Ishikawa (cell line): ENCODE results near the gene RRBP1.

Experiments
- CEBPB ChIP-seq: IDR thresholded peaks from 2 replicates; pipeline ENCODE4 v1.6.1; 2012
- CREB1 ChIP-seq: IDR thresholded peaks from 2 replicates; pipeline ENCODE4 v1.6.1; 2012; ENCODE audit warnings: low read depth
- EGR1 ChIP-seq: IDR thresholded peaks from 2 replicates; pipeline ENCODE4 v1.6.1; 2012
- EP300 ChIP-seq: IDR thresholded peaks from 2 replicates; pipeline ENCODE4 v1.6.1; 2012; ENCODE audit warnings: borderline replicate concordance
- FOXM1 ChIP-seq: IDR thresholded peaks from 2 replicates; pipeline ENCODE4 v1.6.1; 2012; ENCODE audit warnings: low read depth, borderline replicate concordance
- MAX ChIP-seq: IDR thresholded peaks from 2 replicates; pipeline ENCODE4 v1.6.1; 2012
- NFIC ChIP-seq: IDR thresholded peaks from 2 replicates; pipeline ENCODE4 v1.6.1; 2012
- RAD21 ChIP-seq: IDR thresholded peaks from 2 replicates; pipeline ENCODE4 v1.6.1; 2012; ENCODE audit warnings: low read depth
- REST ChIP-seq: IDR thresholded peaks from 2 replicates; pipeline ENCODE4 v1.6.1; 2012; ENCODE audit warnings: low read depth, mild to moderate bottlenecking
- TAF1 ChIP-seq: IDR thresholded peaks from 2 replicates; pipeline ENCODE4 v1.6.1; 2012; ENCODE audit warnings: low read depth, mild to moderate bottlenecking
- TCF12 ChIP-seq: IDR thresholded peaks from 2 replicates; pipeline ENCODE4 v1.6.1; 2012; ENCODE audit warnings: low read depth
- TEAD4 ChIP-seq: IDR thresholded peaks from 2 replicates; pipeline ENCODE4 v1.6.1; 2012
- USF1 ChIP-seq: IDR thresholded peaks from 2 replicates; pipeline ENCODE4 v1.6.1; 2012
- YY1 ChIP-seq: IDR thresholded peaks from 2 replicates; pipeline ENCODE4 v1.6.1; 2012; ENCODE audit warnings: low read depth
- ZBTB7A ChIP-seq: IDR thresholded peaks from 2 replicates; pipeline ENCODE4 v1.6.1; 2012; ENCODE audit warnings: low read depth

Gene RRBP1

GRCh38 chr20:17691758-17692157 lies 9.7 kb upstream of the RRBP1 start:
- TF ChIP-seq TEAD4 (no peak), FOXM1 (no peak), USF1 (no peak), EGR1 (no peak), EP300 (no peak), TAF1 (no peak), ZBTB7A (no peak), CEBPB (no peak), MAX (no peak), TCF12 (no peak), YY1 (no peak), RAD21 (no peak), NFIC (no peak), CREB1 (no peak)

GRCh38 chr20:17690144-17690543 lies 8.1 kb upstream of the RRBP1 start:
- TF ChIP-seq EGR1 (no peak), YY1 (no peak)

GRCh38 chr20:17688965-17689364 lies 6.9 kb upstream of the RRBP1 start:
- no peak for TF ChIP-seq TAF1
- TF ChIP-seq FOXM1 = no peak
- no peak for TF ChIP-seq YY1
- TF ChIP-seq EP300 = no peak
- TF ChIP-seq NFIC = no peak

- TF ChIP-seq ZBTB7A = no peak
- TF ChIP-seq NFIC = no peak
- TF ChIP-seq YY1 = no peak
- no peak for TF ChIP-seq MAX
Observed at GRCh38 chr20:17687800-17688199, 5.8 kb upstream of the RRBP1 start.

GRCh38 chr20:17685168-17685567 lies 3.1 kb upstream of the RRBP1 start:
- TF ChIP-seq RAD21 (no peak), ZBTB7A (no peak), YY1 (no peak), FOXM1 (no peak), USF1 (no peak), REST (no peak), TAF1 (no peak), EP300 (no peak)

- TF ChIP-seq TAF1 (no peak), RAD21 (no peak)
Observed at GRCh38 chr20:17684077-17684888, 2.2 kb upstream of the RRBP1 start.

GRCh38 chr20:17683218-17684076 lies 1.4 kb upstream of the RRBP1 start:
- TF ChIP-seq EP300 = no peak
- no peak for TF ChIP-seq YY1
- TF ChIP-seq MAX = no peak
- no peak for TF ChIP-seq RAD21
- TF ChIP-seq USF1 = no peak
- no peak for TF ChIP-seq CEBPB
- TF ChIP-seq ZBTB7A = no peak
- TF ChIP-seq NFIC = no peak
- no peak for TF ChIP-seq CREB1
- TF ChIP-seq TAF1 = no peak
- TF ChIP-seq TCF12 = no peak
- TF ChIP-seq TEAD4 = no peak
- TF ChIP-seq REST = no peak
